WTC11 (cell line): ENCODE data around the gene CBFB.

Source experiments
- CREB1 ChIP-seq: sonication (generic); formaldehyde crosslinking; IDR thresholded peaks from 2 replicates; pipeline ENCODE4 v1.8.0; 2023; ENCODE audit warnings: mild to moderate bottlenecking, missing genetic modification reagents
- CTCF ChIP-seq: fragments of 200-600 bp; IDR thresholded peaks from 2 replicates; pipeline ENCODE4 v1.8.0; 2022; ENCODE audit warnings: antibody characterized with exemption
- ELF4 ChIP-seq: sonication (generic); formaldehyde crosslinking; IDR thresholded peaks from 2 replicates; pipeline ENCODE4 v1.8.1; 2022; ENCODE audit warnings: low read depth, mild to moderate bottlenecking, moderate library complexity, missing genetic modification reagents
- FOXJ3 ChIP-seq: sonication (generic); formaldehyde crosslinking; IDR thresholded peaks from 2 replicates; pipeline ENCODE4 v1.9.0; 2021; ENCODE audit warnings: missing genetic modification reagents, mild to moderate bottlenecking, borderline replicate concordance
- HMGXB4 ChIP-seq: sonication (generic); formaldehyde crosslinking; IDR thresholded peaks from 2 replicates; pipeline ENCODE4 v1.8.1; 2023; ENCODE audit warnings: mild to moderate bottlenecking, moderate library complexity, missing genetic modification reagents
- IRF2 ChIP-seq: sonication (generic); formaldehyde crosslinking; IDR thresholded peaks from 2 replicates; pipeline ENCODE4 v1.8.0; 2022; ENCODE audit warnings: low read depth, missing genetic modification reagents, borderline replicate concordance
- MAX ChIP-seq: sonication (generic); formaldehyde crosslinking; IDR thresholded peaks from 2 replicates; pipeline ENCODE4 v1.8.0; 2022; ENCODE audit warnings: mild to moderate bottlenecking, missing genetic modification reagents
- NR1H2 ChIP-seq: sonication (generic); formaldehyde crosslinking; IDR thresholded peaks from 2 replicates; pipeline ENCODE4 v1.9.0; 2021; ENCODE audit warnings: mild to moderate bottlenecking, moderate library complexity, missing genetic modification reagents
- TP53 ChIP-seq: sonication (generic); formaldehyde crosslinking; IDR thresholded peaks from 2 replicates; pipeline ENCODE4 v1.8.1; 2023; ENCODE audit warnings: mild to moderate bottlenecking, missing genetic modification reagents
- USF2 ChIP-seq: sonication (generic); formaldehyde crosslinking; IDR thresholded peaks from 2 replicates; pipeline ENCODE4 v1.8.1; 2023; ENCODE audit warnings: mild to moderate bottlenecking, missing genetic modification reagents, moderate library complexity
- ZNF121 ChIP-seq: sonication (generic); formaldehyde crosslinking; IDR thresholded peaks from 2 replicates; pipeline ENCODE4 v1.8.0; 2023; ENCODE audit warnings: missing genetic modification reagents
- ZNF281 ChIP-seq: sonication (generic); formaldehyde crosslinking; IDR thresholded peaks from 2 replicates; pipeline ENCODE4 v1.8.0; 2023; ENCODE audit warnings: mild to moderate bottlenecking, missing genetic modification reagents

GRCh38 chr16:67112591-67113399 lies 83.8 kb downstream of the CBFB start:
- no peak for TF ChIP-seq CTCF
- no peak for TF ChIP-seq ELF4 (CRISPR knock-in tag)
- no peak for TF ChIP-seq TP53 (CRISPR knock-in tag)
- no peak for TF ChIP-seq MAX (CRISPR knock-in tag)
- TF ChIP-seq FOXJ3 = no peak
- no peak for TF ChIP-seq USF2 (CRISPR knock-in tag)
- TF ChIP-seq HMGXB4 (CRISPR knock-in tag) = no peak
- no peak for TF ChIP-seq ZNF281 (CRISPR knock-in tag)
- TF ChIP-seq NR1H2 = no peak
- no peak for TF ChIP-seq ZNF121 (CRISPR knock-in tag)
- no peak for TF ChIP-seq IRF2 (CRISPR knock-in tag)
- no peak for TF ChIP-seq CREB1 (CRISPR knock-in tag)
